Hepatocyte (in vitro differentiated cells): ENCODE measurements around the gene PRSS50. TPM values are rescaled to one million over a fixed set of nuclear protein-coding genes. Genes with fewer than 3 reads are reported as not detected.

ENCODE experiments used
- DNase-seq: peaks from one replicate; pipeline ENCODE4 v3.0.0-alpha.2; 2016; ENCODE audit warnings: low spot score
- H2AFZ ChIP-seq: fragments of 200-600 bp; sonication (generic); 2 replicates; pipeline ENCODE4 v1.6.0; 2016; ENCODE audit warnings: antibody characterized with exemption, mild to moderate bottlenecking
- H3K27ac ChIP-seq: fragments of 200-600 bp; sonication (generic); 2 replicates; pipeline ENCODE4 v1.5.1; 2016; ENCODE audit warnings: mild to moderate bottlenecking
- H3K27me3 ChIP-seq: fragments of 200-600 bp; sonication (generic); 2 replicates; pipeline ENCODE4 v1.6.1; 2016
- H3K36me3 ChIP-seq: fragments of 200-600 bp; sonication (generic); replicated peaks from 2 replicates; pipeline ENCODE4 v1.5.1; 2016; ENCODE audit warnings: low read depth; ENCODE audit not compliant: insufficient read depth
- H3K4me1 ChIP-seq: fragments of 200-600 bp; sonication (generic); 2 replicates; pipeline ENCODE4 v1.5.1; 2016; ENCODE audit warnings: mild to moderate bottlenecking, moderate library complexity; ENCODE audit not compliant: insufficient read depth
- H3K4me2 ChIP-seq: fragments of 200-600 bp; sonication (generic); 2 replicates; pipeline ENCODE4 v1.6.0; 2016
- H3K4me3 ChIP-seq: fragments of 200-600 bp; sonication (generic); 2 replicates; pipeline ENCODE4 v1.5.1; 2016; ENCODE audit warnings: mild to moderate bottlenecking
- H3K79me2 ChIP-seq: fragments of 200-600 bp; sonication (generic); 2 replicates; pipeline ENCODE4 v1.6.0; 2017; ENCODE audit warnings: mild to moderate bottlenecking
- H3K9me2 ChIP-seq: fragments of 200-600 bp; sonication (generic); replicated peaks from 2 replicates; pipeline ENCODE4 v1.6.0; 2017; ENCODE audit warnings: mild to moderate bottlenecking; ENCODE audit not compliant: insufficient read depth
- H3K9me3 ChIP-seq: fragments of 200-600 bp; sonication (generic); 2 replicates; pipeline ENCODE4 v1.5.1; 2016; ENCODE audit warnings: low read depth, mild to moderate bottlenecking
- H4K20me1 ChIP-seq: fragments of 200-600 bp; sonication (generic); 2 replicates; pipeline ENCODE4 v1.6.0; 2016; ENCODE audit warnings: mild to moderate bottlenecking; ENCODE audit not compliant: insufficient read depth, poor library complexity, severe bottlenecking
- EZH2 ChIP-seq: fragments of 200-600 bp; sonication (generic); IDR thresholded peaks from 2 replicates; pipeline ENCODE4 v1.6.1; 2016; ENCODE audit warnings: antibody characterized with exemption, mild to moderate bottlenecking, borderline replicate concordance
- EZH2phosphoT487 ChIP-seq: fragments of 200-600 bp; sonication (generic); IDR thresholded peaks from one replicate; pipeline ENCODE4 v1.6.1; 2018; ENCODE audit warnings: antibody characterized with exemption, mild to moderate bottlenecking, low read depth, moderate library complexity; ENCODE audit not compliant: unreplicated experiment, severe bottlenecking
- WGBS: methylation state at CpG from one replicate; pipeline ENCODE4 v1.1.6; 2016; ENCODE audit warnings: low lambda C conversion rate; ENCODE audit errors: missing lambda C conversion rate; 5-methylcytosine and 5-hydroxymethylcytosine counted together
- polyA plus RNA-seq: library from polyadenylated mRNA; unstranded; fragments of >200 nt; fragmentation: Nextera tagmentation; extraction: Ambion mirVana; gene quantifications from 2 replicates; pipeline ENCODE4 v1.2.1, GENCODE V29; 2016
- total RNA-seq: library from RNA; depleted of rRNA; stranded (reverse); fragments of >200 nt; gene quantifications from 2 replicates; pipeline ENCODE4 v1.2.3, GENCODE V29; 2014
- TF ChIP-seq, protein P1 (sequence below): fragments of 200-600 bp; sonication (generic); IDR thresholded peaks from 2 replicates; pipeline ENCODE4 v1.5.1; 2016; ENCODE audit warnings: antibody characterized with exemption, mild to moderate bottlenecking; ENCODE audit not compliant: poor library complexity

PRSS50 gene
- total and polyA plus RNA-seq, 2 experiments from 2014 or later = 0.33 to 1.4 TPM

DNA sequence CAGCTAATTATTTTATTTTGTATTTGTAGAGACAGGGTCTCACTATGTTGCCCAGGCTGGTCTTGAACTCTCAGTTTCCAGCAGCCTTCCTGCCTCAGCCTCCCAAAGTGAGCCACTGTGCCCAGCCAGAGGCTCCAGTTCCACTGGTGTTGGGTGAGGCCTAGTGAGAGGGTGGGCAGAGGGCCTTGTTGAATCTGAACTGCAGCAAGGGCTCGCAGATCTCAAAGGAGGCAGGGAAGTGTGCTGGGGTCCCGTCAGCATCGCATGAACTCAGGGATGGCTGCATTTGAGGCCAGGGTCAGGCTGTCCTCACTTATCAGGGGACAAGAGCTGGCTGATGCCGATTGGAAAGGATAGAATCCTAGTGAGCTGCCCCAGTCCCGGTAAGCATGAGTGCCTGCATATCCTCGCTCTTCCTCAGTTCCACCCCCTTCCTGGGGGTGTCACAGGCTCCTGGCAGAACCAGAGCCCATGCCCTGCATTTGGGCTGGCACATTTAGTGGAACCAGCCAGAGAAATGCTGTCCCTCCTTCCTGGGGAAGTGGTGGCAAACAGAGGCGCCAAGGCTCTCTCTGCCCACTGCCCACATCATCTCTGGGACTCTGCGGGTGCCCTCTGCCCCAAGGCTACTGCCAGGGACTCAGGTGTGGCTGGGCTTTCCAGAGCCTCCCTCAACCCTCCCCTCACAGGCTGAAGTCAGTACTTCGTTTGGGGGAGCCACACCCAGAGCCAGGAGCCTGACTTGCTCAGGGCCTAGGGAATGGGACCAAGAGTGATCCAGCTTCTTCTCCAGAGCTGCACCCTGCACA lies 48.3 kb downstream of the PRSS50 start:
- H3K27ac ChIP-seq = no peak overlapping the region

DNA sequence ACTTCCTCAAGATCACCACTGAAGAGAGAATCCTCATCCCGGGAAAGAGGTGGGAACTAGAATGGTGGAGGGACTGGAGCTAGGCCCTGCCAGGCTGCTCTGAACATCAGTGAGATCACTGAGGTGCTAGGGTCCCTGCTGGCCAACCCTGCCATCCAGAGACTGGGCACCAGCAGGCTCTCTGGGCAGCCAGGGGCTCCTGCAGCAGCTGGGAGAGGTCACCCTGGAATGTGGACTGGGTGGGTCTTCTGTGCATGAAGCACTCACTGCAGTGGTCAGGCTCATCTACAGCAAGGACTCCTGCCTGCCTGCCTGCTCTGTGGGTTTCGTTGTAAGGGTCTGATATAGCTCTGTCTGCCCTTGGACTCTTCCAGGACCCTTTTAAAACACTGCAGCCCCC lies 49.1 kb downstream of the PRSS50 start:
- Histone ChIP-seq H3K36me3 (no peaks in the 10 kb centered on the region), H2AFZ (no peak overlapping the region), H3K9me2 (no peaks in the 10 kb centered on the region), H3K27ac (no peak overlapping the region), H3K4me2 (no peak overlapping the region), H3K4me1 (peaks cover 4% of the 10 kb centered on the region), H4K20me1 (no peaks in the 10 kb centered on the region), H3K79me2 (no peaks in the 10 kb centered on the region), H3K9me3 (no peaks in the 10 kb centered on the region), H3K27me3 (no peaks in the 10 kb centered on the region), H3K4me3 (no peak overlapping the region)
- TF ChIP-seq EZH2 (no peak), EZH2phosphoT487 (no peak)
- TF ChIP-seq, protein P1, sequence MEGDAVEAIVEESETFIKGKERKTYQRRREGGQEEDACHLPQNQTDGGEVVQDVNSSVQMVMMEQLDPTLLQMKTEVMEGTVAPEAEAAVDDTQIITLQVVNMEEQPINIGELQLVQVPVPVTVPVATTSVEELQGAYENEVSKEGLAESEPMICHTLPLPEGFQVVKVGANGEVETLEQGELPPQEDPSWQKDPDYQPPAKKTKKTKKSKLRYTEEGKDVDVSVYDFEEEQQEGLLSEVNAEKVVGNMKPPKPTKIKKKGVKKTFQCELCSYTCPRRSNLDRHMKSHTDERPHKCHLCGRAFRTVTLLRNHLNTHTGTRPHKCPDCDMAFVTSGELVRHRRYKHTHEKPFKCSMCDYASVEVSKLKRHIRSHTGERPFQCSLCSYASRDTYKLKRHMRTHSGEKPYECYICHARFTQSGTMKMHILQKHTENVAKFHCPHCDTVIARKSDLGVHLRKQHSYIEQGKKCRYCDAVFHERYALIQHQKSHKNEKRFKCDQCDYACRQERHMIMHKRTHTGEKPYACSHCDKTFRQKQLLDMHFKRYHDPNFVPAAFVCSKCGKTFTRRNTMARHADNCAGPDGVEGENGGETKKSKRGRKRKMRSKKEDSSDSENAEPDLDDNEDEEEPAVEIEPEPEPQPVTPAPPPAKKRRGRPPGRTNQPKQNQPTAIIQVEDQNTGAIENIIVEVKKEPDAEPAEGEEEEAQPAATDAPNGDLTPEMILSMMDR = no peak
- no peak for DNase-seq
- 92% methylated on average over 2 of the region's 2 CpGs for WGBS

More for the DNA sequence above, 48.3 kb downstream of the PRSS50 start:
- H3K9me3 ChIP-seq = no peaks in the 10 kb centered on the region
- no peak overlapping the region for H3K4me3 ChIP-seq
- no peaks in the 10 kb centered on the region for H4K20me1 ChIP-seq
- no peaks in the 10 kb centered on the region for H3K79me2 ChIP-seq
- no peak for DNase-seq
- H3K4me1 ChIP-seq = no peaks in the 10 kb centered on the region
- H3K36me3 ChIP-seq = no peaks in the 10 kb centered on the region
- H3K4me2 ChIP-seq = no peak overlapping the region
- WGBS = 88% methylated on average over 9 of the region's 9 CpGs
- no peaks in the 10 kb centered on the region for H3K27me3 ChIP-seq
- no peaks in the 10 kb centered on the region for H3K9me2 ChIP-seq
- H2AFZ ChIP-seq = no peak overlapping the region
- TF ChIP-seq EZH2phosphoT487 (no peak), EZH2 (no peak)
- TF ChIP-seq, protein P1 = no peak

DNA sequence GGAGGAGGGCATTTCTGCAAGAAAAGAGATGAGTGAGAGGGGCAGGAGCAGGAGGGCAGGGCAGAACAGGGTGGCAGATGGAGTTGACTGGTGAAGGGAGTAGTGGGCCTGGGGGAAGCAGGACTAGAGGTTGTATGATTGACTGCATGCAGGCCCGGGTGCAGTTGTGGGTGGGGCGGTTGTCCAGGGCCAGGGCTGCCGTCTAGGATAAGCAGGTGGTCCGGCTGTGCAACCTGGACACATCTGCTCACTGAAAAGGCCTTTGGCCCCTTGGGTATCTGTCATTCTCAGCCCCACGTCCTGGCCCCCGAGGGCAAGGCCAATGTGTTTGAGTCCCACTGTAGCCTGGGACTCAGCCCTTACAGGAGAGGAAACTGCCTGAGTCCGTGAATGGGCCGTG lies 49.6 kb downstream of the PRSS50 start:
- Histone ChIP-seq H3K27ac (no peak overlapping the region), H4K20me1 (no peaks in the 10 kb centered on the region), H3K4me3 (no peak overlapping the region), H3K9me2 (no peaks in the 10 kb centered on the region), H2AFZ (no peak overlapping the region), H3K9me3 (no peaks in the 10 kb centered on the region), H3K36me3 (no peaks in the 10 kb centered on the region), H3K27me3 (no peaks in the 10 kb centered on the region), H3K4me1 (peaks cover 9% of the 10 kb centered on the region), H3K79me2 (no peaks in the 10 kb centered on the region), H3K4me2 (no peak overlapping the region)
- 80% methylated on average over 8 of the region's 8 CpGs for WGBS
- no peak for TF ChIP-seq EZH2
- no peak for TF ChIP-seq EZH2phosphoT487
- TF ChIP-seq, protein P1 = no peak
- no peak for DNase-seq
